ENCODE results near the gene NTMT1. TPM values are rescaled to one million over a fixed set of nuclear protein-coding genes. Genes with fewer than 3 reads are reported as not detected.
"Not testable (repeated sequence)": the region's sequence is repeated elsewhere in the genome, so short reads cannot be mapped to it uniquely, and the experiment has no call there.

NTMT1 gene
- total RNA-seq, 1 experiment from 2014 or later, result 107 TPM

DNA sequence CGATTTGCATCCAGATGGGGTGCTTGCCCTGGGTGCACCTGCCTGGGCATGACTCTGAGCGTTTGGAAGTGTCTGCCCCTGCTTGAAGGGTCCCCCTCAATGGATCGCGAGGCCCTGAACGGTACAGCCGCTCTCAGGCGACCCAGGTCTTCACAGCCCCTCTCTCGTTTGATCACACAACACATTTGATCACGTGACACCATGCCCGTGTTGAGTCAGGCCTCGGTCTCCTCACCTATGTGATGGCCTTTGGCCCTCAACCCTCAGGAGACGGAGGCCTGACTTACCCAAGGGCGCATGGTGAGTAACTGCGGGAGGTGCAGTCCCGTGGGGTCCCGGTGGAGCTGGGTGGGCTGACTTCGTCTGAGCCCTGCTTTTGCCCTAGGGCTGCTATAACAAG, 18.9 kb downstream of the NTMT1 start:
- in situ Hi-C loops (cut with HindIII; ENCODE audit: low sequenced_read_pairs), result no loop called here
- no peak for DNase-seq (ENCODE audit: low spot score)

DNA sequence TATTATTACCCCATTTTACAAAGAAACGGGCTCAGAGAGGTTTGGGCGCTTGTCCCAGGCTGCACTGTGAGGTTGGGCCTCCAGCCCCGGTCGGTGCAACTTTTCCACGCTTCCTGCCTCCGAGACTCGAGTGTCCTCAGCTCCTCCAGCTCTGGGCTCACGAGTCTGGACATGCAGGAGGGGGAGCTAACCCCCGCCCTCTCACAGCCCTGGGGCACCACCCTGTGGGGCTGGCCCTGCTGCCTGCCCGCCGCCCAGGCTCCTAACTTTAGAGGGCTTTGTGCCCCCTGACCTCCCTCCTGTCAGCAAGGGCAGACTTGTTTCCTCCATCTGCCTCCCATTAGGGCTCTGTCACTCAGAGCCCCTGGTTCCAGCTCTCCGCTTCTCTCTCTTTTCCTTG, 20.3 kb downstream of the NTMT1 start:
- no peak for DNase-seq (ENCODE audit: low spot score)
- in situ Hi-C loops (cut with HindIII; ENCODE audit: low sequenced_read_pairs), result no loop called here

DNA sequence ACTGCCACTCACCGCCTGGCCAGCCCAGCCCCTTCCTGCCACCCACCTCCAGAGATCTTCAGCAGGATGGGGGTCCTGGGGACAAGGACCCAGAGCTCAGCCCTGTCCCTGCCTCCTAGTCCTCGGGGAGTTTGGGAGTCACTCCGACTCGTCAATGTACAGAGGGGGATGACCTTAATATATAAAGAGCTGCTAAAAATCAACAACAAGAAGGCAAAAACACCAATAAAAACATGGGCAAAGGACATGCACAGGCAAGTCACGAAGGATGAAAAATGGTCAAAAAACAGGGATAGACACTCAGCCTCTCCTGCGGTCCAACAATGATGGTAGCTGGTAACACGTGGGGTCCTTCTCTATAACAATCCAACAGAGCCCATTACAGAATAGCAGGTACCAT, 20.7 kb downstream of the NTMT1 start:
- in situ Hi-C loops (cut with HindIII; ENCODE audit: low sequenced_read_pairs), result no loop called here

DNA sequence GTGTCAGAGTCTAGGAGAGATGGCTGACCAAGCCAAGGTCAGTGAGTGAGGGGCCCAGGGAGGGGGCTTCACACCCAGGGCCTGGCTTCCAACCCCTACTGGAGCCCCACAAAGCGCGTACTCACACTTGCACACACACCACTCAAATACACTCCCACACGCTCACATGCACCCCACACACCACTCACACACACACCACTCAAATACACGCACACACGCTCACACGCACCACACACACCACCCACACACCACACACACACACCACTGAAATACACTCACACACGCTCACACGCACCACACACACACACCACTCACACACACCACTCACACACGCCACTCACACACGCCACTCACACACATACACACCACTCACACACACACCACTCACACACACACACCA, 21.7 kb downstream of the NTMT1 start:
- DNase-seq (ENCODE audit: low spot score), result no peak
- in situ Hi-C loops (cut with HindIII; ENCODE audit: low sequenced_read_pairs), result no loop called here

More for the DNA sequence above, 20.7 kb downstream of the NTMT1 start:
- no peak for DNase-seq (ENCODE audit: low spot score)

DNA sequence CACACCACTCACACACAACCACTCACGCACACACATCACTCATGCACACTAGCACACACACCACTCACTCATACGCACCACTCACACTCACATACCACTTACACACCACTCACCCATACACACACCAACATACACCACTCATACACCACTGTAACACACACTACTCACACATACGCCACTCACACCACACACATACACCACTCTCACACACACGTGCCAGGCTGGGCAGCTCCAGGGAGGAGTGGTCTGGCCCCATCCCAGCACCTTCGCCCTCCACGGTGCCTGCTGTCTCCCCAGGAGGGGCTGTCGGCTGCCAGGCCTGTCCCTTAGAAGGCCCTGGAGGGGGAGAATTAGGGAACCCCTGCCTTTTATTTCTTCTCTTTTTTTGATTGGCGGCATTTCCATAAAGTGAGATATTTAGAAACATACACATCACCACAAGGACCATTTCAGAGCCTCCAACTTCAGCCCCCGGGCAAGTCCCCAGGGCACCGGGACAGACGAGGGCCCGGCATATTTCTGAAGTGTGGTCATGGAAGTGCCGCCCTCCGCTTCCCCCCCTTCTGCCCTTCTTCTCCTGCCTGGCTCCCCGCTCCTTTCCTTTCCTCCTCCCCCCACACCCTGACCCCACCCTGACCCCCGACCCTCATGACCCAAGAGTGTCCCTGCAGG, 22.3 kb downstream of the NTMT1 start:
- no peak for DNase-seq (ENCODE audit: low spot score)
- in situ Hi-C loops (cut with HindIII; ENCODE audit: low sequenced_read_pairs), result no loop called here

DNA sequence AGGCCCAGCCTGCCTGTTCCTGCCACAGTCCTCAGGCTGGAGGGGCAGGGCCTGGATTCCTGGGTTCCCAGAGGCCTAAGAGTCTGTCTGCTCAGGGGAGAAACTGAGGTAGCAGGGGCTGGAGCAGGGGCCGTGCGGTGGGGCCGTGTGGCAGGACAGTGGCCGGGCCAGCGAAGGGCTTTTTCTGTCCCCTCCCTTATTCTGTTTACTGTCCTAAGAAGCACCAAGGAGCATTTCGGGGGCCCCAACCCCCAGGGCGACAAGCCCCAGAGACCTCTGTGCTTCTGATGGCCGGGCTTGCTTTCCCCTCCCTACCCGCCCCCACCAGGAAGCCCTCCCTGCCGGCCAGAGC, 22.8 kb downstream of the NTMT1 start:
- in situ Hi-C loops (cut with HindIII; ENCODE audit: low sequenced_read_pairs), result no loop called here

DNA sequence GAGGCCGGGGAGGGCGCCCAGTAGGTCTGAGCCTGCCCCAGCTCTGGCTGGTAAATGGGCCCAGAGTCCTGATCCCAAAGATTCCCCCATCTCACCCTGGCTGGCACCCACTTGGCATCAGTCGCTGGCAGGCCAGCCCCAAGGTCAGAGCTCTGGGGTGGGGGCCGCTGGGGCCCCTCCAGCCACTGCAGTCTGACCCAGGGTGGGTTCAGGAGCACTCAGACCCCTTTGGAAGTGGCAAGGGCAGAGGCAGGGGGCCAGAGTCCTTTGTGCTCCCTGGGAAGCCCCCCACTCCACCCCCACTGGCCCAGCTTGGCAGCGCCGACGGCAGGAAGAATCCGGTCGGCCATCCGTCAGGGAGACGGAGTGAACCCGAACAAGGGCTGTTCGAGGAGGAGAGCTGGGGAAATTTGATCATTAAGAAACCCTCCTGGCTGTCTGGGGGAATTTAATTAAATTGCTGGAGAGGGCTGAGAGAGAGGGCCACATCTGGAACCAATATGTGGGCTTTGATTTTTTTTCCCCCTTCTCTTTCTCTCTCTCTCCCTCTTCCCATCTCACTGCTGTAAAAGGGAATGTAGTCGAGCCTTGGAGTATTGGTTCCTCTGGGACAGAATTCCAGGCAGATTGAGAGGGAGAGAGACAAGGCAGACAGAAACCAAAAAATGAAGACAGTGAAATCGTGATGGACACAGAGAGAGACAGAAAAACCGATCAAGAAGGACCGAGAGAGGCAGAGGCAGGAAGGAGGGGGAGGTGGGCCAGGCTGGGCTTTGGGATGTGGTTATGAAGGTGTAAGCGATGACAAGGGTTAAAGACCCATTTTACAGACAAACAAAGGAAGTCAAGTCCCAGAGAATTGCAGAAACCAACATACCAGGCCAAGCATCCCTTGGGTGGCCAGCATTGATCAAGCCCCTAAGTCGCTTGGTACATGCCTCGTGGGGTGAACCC, 24.0 kb downstream of the NTMT1 start:
- no peak for DNase-seq (ENCODE audit: low spot score)

More for the DNA sequence above, 22.8 kb downstream of the NTMT1 start:
- no peak for DNase-seq (ENCODE audit: low spot score)

DNA sequence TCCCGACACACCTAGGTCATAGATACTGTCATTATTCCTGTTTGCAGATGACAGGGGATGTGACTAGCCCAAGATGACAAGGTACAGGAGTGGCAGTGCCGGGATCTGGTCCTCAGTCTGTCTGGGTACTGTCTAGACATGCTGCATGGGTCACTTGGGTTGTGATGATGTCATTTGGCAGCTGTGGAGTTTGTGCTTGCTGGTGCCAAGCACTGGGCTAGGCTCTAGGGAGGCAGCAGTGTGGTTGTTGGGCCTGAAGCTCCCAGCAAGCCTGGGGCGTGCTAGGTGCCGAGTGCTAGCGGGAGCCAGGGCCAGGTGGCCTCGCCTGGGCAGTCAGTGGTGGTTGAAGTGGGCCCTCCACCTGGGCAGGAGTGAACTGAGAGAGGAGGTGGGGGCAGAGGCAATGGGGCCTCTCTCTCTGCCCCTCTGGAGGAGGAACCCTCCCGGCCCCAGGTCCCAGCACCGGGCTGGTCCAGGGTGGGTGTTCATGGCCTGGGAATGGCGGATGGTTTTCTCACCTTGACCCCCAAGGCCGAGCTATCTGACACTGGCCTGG, 24.8 kb downstream of the NTMT1 start:
- in situ Hi-C loops (cut with HindIII; ENCODE audit: low sequenced_read_pairs), result no loop called here
- no peak for DNase-seq (ENCODE audit: low spot score)

More for the DNA sequence above, 24.0 kb downstream of the NTMT1 start:
- in situ Hi-C loops (cut with HindIII; ENCODE audit: low sequenced_read_pairs), result no loop called here

DNA sequence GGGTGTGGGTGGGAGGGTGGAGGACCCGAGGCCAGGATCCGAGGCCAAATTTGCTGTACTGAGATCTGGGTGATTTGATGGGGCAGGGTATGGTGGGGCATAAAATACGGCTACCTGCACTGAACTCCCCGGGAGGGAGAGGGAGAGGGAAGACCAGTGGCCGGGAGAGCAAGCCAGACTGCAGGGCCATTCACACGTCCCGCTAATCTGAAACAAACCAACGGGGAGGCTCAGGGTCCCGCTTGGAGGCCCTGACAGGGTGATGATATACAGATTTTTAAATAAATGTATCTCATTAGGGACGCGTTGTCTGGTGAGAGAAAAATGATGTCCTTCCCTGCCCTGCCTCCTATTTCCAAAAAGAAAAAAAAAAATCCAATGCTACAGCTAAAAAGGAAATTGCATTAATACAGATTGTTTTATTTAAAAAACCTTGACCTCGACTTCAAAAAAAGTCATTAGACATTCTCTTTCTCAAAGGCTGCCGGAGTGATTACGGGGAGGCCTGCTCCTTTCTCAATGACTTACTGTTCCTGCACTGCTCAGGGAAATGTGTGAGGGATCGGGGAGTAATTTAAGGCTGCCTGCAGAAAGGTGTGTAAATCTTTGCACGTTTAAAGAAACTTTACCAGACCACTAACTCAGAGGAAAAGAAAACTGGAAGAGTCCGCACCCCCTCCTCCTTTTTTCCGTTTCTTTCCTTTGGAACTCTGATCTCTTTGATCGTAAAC, 28.0 kb downstream of the NTMT1 start:
- no peak for DNase-seq (ENCODE audit: low spot score)
- in situ Hi-C loops (cut with HindIII; ENCODE audit: low sequenced_read_pairs), result no loop called here

DNA sequence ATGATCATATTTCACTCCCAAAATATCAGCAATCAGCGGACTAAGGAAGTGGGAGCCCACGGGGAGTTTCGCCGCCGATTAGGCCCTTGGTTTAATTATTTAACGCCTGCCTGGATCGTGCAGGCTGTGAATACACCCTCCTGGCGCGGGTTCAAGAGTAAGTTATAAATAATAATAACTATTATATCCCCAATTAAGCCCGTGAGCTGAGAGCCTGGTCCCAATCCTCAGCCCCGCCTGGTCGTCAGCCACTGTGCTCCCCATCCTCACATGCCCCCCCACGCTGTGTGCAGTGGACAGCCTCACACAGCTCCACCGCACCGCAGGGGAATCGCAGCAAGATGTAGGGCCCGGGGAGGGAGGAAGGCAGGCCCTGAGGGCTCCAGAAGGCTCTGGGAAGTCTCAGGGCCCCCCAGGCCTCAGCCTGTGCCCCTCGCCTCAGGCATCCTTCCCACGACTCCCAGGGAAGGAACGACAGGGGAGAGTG, 28.6 kb downstream of the NTMT1 start:
- in situ Hi-C loops (cut with HindIII; ENCODE audit: low sequenced_read_pairs), result no loop called here

DNA sequence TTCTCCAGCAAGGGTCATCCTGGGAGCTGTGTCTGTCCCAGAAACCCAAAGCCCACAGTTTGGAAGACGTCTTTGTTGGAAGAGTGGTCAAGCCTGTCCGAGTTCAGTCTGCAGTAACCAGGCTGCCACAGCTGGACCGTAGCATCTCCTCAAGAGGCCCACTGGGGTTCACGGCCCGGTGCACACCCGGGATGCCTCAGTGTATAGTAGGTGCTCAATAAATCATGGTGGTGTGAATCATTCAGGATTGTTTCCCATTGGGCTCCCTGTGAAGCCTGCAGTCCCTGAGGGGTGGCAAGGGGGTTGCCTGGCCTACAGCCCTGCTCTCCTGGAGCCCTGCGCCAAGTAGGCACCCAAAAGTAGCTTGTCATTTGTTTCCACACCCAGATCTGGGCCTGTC, 29.2 kb downstream of the NTMT1 start:
- in situ Hi-C loops (cut with HindIII; ENCODE audit: low sequenced_read_pairs), result no loop called here
- DNase-seq (ENCODE audit: low spot score), result no peak

More for the DNA sequence above, 28.6 kb downstream of the NTMT1 start:
- DNase-seq (ENCODE audit: low spot score), result no peak

DNA sequence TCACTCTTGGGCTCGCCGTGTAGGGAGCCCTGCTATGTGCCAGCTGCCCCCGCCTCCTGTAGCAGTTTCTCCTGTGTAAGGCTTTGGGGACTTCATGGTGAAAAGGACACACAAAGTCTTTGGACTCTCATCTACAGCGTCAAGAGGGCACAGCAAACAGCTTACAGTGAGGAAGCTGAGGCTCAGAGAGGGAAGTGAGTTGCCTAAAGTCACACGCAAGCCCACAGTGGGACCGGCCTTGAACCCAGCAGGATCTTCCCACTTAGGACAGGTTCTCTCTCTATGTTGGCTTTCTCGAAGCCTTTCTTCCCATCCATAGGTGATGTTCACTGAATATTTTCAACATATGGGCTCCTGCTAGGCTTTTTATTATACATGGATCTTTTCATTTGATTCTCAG, 29.7 kb downstream of the NTMT1 start:
- DNase-seq (ENCODE audit: low spot score), result no peak
- in situ Hi-C loops (cut with HindIII; ENCODE audit: low sequenced_read_pairs), result no loop called here

DNA sequence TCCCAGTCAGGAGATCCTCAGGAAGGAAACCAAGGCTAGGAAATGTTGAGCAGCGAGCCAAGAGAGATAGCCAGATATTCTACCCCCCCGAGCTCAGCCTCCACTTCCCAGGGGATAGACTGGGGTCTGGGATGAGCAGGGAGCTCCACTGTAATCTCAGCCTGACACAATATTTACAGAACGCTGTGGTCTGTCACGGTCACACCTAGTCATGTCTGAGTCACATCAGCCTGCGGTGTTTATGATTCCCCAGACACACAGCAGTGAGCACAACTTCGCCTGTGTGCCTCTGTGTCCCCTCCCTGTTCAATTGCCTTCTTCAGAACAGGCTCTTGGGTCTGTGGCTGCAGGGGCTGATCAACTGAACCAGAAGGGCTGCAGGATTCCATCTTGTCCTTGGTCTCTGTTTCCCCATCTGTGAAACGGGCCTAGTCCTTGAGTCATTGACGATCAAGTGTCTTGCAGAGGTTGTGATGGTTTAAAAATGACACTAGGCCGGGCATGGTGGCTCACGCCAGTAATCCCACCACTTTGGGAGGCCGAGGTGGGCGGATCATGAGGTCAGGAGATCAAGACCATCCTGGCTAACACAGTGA, 30.9 kb downstream of the NTMT1 start:
- no peak for DNase-seq (ENCODE audit: low spot score)
- in situ Hi-C loops (cut with HindIII; ENCODE audit: low sequenced_read_pairs), result no loop called here

DNA sequence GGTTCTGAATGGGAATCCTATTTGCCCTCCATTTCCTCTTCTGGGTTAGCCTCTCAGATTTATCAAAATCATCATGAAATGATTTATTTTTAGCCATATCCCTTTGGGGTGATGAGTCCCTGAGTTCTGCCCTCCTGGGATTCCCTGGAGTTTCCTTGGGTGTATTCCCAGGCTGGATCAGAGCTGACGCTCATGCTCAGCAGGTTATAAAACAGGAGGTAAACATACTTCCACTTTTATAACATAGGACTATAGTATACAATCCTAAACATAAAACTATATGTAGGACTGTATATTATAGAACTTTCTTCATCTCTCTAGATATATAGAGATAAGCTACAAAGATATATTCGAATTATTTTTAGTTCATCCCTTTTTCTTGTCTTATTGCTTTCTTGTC, 35.1 kb downstream of the NTMT1 start:
- in situ Hi-C loops (cut with HindIII; ENCODE audit: low sequenced_read_pairs), result no loop called here

DNA sequence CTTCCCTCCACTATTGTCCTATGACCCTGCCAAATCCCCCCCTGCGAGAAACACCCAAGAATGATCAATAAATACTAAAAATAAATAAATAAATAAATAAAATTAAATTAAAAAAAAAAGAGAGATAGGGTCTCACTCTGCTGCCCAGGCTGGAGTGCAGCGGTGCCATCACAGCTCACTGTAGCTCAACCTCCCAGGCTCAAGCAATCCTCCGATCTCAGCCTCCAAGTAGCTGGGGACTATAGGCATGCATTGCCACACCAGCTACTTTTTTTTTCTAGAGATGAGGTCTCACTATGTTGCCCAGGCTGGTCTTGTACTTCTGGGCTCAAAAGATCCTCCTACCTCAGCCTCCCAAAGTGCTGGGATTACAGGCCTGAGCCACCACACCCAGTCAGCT, 36.3 kb downstream of the NTMT1 start:
- in situ Hi-C loops (cut with HindIII; ENCODE audit: low sequenced_read_pairs); DNase-seq (ENCODE audit: low spot score): not testable (repeated sequence)

More for the DNA sequence above, 35.1 kb downstream of the NTMT1 start:
- no peak for DNase-seq (ENCODE audit: low spot score)

DNA sequence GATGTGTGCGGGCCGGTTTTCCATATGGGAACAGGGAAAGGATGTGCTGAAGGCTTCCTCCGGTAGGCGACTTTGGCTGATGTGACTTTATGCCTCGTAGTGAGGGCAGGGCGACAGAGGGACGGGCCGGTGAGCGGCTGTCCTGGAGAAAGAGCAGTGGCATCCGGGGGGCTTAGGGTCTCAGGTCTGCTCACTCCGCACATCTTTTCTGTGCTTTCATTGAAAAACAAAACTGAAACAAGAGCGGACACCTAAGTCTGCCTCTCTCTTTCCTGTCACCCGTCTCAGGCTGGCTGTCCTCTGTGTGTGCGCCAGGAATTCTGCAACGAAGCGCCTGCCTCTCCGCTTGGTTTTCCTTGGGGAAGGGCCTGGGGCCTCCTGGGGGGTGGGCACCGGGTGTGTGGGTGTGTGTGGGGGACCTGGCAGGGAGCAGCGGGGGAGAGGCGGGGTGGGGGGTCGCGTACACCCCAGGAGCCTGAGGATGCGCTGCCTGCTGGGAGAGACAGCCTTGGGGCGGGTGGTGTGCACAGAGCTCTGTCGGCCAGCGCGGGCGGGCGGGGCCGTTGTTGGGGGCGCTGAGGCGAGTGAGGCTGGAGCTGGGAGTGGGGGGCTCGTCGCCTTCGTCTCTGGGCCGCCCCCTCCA, 38.9 kb downstream of the NTMT1 start:
- no peak for DNase-seq (ENCODE audit: low spot score)
- in situ Hi-C loops (cut with HindIII; ENCODE audit: low sequenced_read_pairs), result no loop called here

DNA sequence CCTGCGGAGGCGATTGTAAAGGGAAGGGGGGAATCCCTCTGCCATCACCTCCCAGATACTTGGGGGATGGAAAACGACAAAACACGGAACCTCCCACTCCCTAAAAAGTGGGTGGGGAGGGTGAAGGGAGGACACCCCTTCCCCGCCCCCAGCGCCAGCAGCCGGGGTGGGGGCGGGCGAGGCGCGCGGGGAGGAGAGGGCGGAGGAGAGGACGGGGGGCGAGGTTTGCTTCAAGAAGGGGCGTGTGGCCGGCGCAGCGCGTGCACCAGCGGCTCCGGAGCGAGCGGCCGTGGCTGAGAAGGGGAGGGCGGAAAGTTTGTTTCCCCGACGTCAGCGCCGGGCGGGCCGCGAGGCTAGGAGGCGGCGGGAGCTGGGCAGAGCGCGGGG, 39.4 kb downstream of the NTMT1 start, which contains the start of gene PRRX2:
TSS of gene PRRX2 (plus strand) at position 259 of the 387 bp plus-strand sequence. CDS start 221 bp downstream, outside the sequence.
- no peak for DNase-seq (ENCODE audit: low spot score)
- in situ Hi-C loops (cut with HindIII; ENCODE audit: low sequenced_read_pairs), result no loop called here

DNA sequence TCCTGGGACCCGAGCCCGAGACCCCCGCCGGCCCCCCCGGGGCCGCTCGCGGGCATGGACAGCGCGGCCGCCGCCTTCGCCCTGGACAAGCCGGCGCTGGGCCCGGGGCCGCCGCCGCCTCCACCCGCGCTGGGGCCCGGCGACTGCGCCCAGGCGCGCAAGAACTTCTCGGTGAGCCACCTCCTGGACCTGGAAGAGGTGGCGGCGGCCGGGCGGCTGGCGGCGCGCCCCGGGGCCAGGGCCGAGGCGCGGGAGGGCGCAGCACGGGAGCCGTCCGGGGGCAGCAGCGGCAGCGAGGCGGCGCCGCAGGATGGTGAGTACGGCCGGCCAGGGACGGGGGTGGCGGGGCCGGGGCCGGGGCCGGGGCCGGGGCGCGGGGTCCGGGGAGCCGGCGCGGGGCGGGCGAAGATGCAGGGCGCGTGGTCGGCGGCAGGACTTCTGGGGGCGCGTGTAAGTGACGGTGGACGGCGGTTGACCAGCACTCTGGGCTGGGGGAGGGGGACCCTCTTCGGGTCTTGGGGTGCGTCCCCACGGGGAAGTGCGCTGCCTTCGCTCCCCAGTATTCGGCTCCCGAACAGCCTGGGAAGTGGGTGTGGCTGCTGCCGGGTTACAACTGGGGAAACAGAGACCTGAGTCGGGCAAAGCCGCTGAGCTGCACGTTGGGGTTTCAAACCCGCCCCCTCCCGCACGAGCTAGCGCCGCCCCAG, 40.0 kb downstream of the NTMT1 start:
- in situ Hi-C loops (cut with HindIII; ENCODE audit: low sequenced_read_pairs), result no loop called here
- DNase-seq (ENCODE audit: low spot score), result no peak
